ENCODE measurements around the gene PLPP6.

Gene PLPP6

GRCh38 chr9:4700932-4701331, 38.8 kb downstream of the PLPP6 start:
- no peak for DNase-seq

GRCh38 chr9:4701526-4701925, 39.4 kb downstream of the PLPP6 start:
- no peak for DNase-seq

GRCh38 chr9:4704129-4704528, 42.0 kb downstream of the PLPP6 start:
- DNase-seq, result no peak

GRCh38 chr9:4706021-4706420, 43.9 kb downstream of the PLPP6 start:
- DNase-seq, result no peak

GRCh38 chr9:4706971-4707622, 45.0 kb downstream of the PLPP6 start:
- DNase-seq, result no peak

- DNase-seq, result no peak
Measured at GRCh38 chr9:4709380-4709779, 47.3 kb downstream of the PLPP6 start.

GRCh38 chr9:4713849-4714248, 51.8 kb downstream of the PLPP6 start:
- no peak for DNase-seq

GRCh38 chr9:4714266-4715016, 52.3 kb downstream of the PLPP6 start:
- DNase-seq, result no peak

Measured in T-helper 1 cell (primary cell).